Retinal pigment epithelial cell (primary cell): ENCODE data around the gene GPX8.

Experiments used
- DNase-seq: peaks from one replicate; pipeline ENCODE4 v3.0.0-alpha.2; 2010; ENCODE audit warnings: low read depth
- H3K4me3 ChIP-seq: 2 replicates; pipeline ENCODE4 v1.5.1; 2011; ENCODE audit warnings: mild to moderate bottlenecking, low read length, control low read depth, moderate library complexity
- CTCF ChIP-seq: conservative IDR thresholded peaks from 2 replicates; pipeline ENCODE4 v1.5.1; 2011; ENCODE audit warnings: low read depth, low read length, control low read depth, inconsistent platforms

The GPX8 gene, protein sequence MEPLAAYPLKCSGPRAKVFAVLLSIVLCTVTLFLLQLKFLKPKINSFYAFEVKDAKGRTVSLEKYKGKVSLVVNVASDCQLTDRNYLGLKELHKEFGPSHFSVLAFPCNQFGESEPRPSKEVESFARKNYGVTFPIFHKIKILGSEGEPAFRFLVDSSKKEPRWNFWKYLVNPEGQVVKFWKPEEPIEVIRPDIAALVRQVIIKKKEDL

GRCh38 chr5:55159763-55160492 lies at the start of gene GPX8:
TSS of gene GPX8 (plus strand) at chr5:55160171. CDS start at chr5:55160193, 22 bp downstream.
- no peak for DNase-seq
- TF ChIP-seq CTCF, result peak; percentile 51
- H3K4me3 ChIP-seq, result peak within 1 kb of the TSS; percentile 85

- H3K4me3 ChIP-seq, result no peak overlapping the region
- TF ChIP-seq CTCF, result no peak
- no peak for DNase-seq
These were observed 49.8 kb upstream of the GPX8 start for GRCh38 chr5:55110217-55110616.

DNA sequence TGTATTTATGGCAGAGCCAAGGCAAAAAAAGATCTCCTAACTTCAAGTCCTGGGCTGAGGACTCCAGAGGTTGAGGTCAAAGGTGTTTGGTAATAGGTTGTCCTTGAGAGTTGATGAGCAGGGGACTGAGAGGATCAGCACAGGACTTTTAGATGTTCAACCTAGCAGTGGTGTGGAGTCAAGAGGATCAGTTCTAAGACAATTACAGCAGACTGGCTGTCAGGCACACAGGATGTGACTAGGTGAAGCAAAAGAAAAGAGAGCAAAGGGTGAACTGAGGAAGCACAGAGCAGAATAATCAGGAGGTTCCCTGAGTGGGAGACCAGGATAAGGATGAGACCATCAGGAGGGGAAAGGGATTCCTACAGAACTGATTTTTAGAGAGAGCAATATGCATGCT lies 46.6 kb upstream of the GPX8 start:
- H3K4me3 ChIP-seq, result no peak overlapping the region
- DNase-seq, result no peak
- TF ChIP-seq CTCF, result no peak

DNA sequence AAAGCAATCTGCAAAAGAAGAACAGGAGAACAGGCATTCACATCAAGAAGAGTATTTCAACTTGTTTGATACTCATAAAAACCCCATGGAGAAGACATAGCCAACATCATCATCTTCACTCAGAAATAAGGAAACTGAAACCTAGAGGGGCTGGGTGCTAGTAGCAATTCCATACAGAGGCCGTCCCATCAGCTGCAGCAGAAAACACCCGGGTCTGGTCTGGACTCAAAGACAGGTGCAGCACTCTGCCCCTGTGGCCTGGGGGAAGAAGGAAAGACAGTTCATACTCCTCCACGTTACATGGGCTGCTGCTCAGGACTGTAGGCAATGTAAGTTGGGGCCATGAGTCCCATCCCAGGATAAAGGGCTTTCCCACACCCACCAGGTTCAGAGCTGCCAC lies 45.9 kb upstream of the GPX8 start:
- TF ChIP-seq CTCF, result no peak
- no peak overlapping the region for H3K4me3 ChIP-seq
- no peak for DNase-seq

DNA sequence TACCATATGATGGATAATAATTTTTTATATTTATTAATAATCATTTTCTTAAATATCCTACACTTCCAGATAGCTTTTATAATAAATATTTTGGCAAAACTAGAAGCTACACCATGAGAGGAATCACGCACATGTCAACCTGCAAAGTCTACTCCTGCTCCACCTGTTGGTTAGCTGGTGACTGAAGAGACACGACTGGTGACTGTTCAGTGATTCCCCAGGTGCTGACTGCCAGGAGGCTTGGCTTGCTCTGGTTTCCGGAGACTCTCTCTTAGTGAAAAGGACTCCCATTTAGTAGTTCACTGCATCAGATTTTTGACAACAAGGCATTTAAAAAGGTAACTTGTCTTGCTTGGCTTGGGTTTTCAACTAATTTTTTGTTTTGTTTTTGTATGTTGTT lies 36.6 kb upstream of the GPX8 start:
- no peak for TF ChIP-seq CTCF
- DNase-seq, result no peak
- no peak overlapping the region for H3K4me3 ChIP-seq

DNA sequence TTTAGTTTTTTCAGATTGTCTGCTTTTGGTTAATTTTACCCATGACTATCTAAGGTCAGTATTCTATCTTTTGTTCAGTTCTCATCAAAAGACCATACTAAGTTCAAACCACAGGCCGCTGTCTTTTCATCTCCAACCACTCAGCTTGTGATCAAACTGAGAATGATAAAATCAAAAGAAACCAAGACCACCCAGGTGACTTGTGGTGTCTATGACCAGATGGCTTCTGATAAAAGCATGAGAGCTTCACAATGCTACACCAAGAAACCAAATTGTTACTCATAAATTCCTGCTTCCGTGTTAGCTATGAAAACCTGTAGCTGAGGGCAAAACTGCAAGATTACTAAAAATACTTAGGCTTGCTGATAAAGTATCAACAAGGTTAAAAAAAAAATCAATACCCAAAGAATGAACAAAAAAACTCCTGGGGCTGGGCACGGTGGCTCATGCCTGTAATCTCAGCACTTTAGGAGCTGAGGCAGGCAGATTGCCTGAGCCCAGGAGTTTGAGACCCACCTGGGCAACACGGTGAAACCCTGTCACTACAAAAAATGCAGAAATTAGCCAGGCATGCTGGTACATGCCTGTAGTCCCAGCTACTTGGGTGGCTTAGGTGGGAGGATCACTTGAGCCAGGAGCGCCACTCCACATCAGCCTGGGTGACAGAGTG lies 25.8 kb upstream of the GPX8 start:
- no peak for TF ChIP-seq CTCF
- DNase-seq, result no peak
- no peak overlapping the region for H3K4me3 ChIP-seq
